A673 (cell line): ENCODE data around the gene LHFPL6.

Experiments used
- CTCF ChIP-seq: fragments of 300-800, 200-600 bp; sonication (generic); conservative IDR thresholded peaks from 2 replicates; pipeline ENCODE4 v1.5.1; 2017; ENCODE audit warnings: low read depth, mild to moderate bottlenecking, antibody characterized with exemption, low read length, moderate library complexity, mixed read lengths
- EZH2 ChIP-seq: fragments of 200-600 bp; sonication (generic); IDR thresholded peaks from 2 replicates; pipeline ENCODE4 v1.6.1; 2017; ENCODE audit warnings: borderline replicate concordance, low read depth, mild to moderate bottlenecking, mixed read lengths, antibody characterized with exemption, low read length; ENCODE audit not compliant: poor library complexity, severe bottlenecking

- TF ChIP-seq CTCF (no peak), EZH2 (no peak)
These were observed 237.1 kb downstream of the LHFPL6 start for GRCh38 chr13:39365879-39366278.
